Caco-2 (cell line): ENCODE results near the gene PCDH1. TPM values are rescaled to one million over a fixed set of nuclear protein-coding genes. Genes with fewer than 3 reads are reported as not detected.

Experiments
- BruUV-seq: library from RNA; stranded (reverse); fragments of 400-500 nt; replicated peaks from 2 replicates; lab custom pipeline; 2021; lab: Mats Ljungman, UMichigan
- CTCF ChIA-PET: fragments of 300-600 bp; sonication (Branson Sonifier 250); formaldehyde crosslinking; loops from one replicate; lab custom pipeline; 2022; ENCODE audit warnings: antibody characterized with exemption; lab: Charles Lee
- POLR2A ChIA-PET: fragments of 300-600 bp; sonication (Branson Sonifier 250); formaldehyde crosslinking; loops from one replicate; lab custom pipeline; 2022; ENCODE audit warnings: antibody characterized with exemption; lab: Charles Lee
- DNase-seq, 2 experiments: peaks; one replicate each; pipeline versions ENCODE4 v3.0.0 to v3.0.0-alpha.2; 2020 to 2022
- H3K27me3 ChIP-seq: replicated peaks from 2 replicates; pipeline ENCODE4 v1.6.0; 2011; ENCODE audit warnings: low read length; ENCODE audit not compliant: control insufficient read depth, insufficient read depth
- H3K36me3 ChIP-seq: 2 replicates; pipeline ENCODE4 v1.5.1; 2011; ENCODE audit warnings: low read length; ENCODE audit not compliant: control insufficient read depth, insufficient read depth
- H3K4me1 ChIP-seq: fragments of 250-450 bp; sonication (Bioruptor Pico); 2 replicates; pipeline ENCODE4 v1.5.1; 2020; ENCODE audit warnings: mild to moderate bottlenecking
- H3K4me3 ChIP-seq: 2 replicates; pipeline ENCODE4 v1.5.1; 2011; ENCODE audit warnings: low read depth, mild to moderate bottlenecking, control low read depth, low read length
- H3K9me3 ChIP-seq: fragments of 250-450 bp; sonication (Bioruptor Pico); 2 replicates; pipeline ENCODE4 v1.5.1; 2020; ENCODE audit warnings: mild to moderate bottlenecking, moderate library complexity
- H3K27ac Mint-ChIP-seq: one replicate; pipeline ENCODE4 v1.8.0; 2022; ENCODE audit warnings: mixed read lengths; ENCODE audit not compliant: unreplicated experiment
- H3K27me3 Mint-ChIP-seq: one replicate; pipeline ENCODE4 v1.8.0; 2022; ENCODE audit warnings: mixed read lengths; ENCODE audit not compliant: insufficient read depth, unreplicated experiment
- H3K36me3 Mint-ChIP-seq: one replicate; pipeline ENCODE4 v1.8.0; 2022; ENCODE audit warnings: mild to moderate bottlenecking, mixed read lengths; ENCODE audit not compliant: insufficient read depth, unreplicated experiment
- H3K4me1 Mint-ChIP-seq: one replicate; pipeline ENCODE4 v1.8.0; 2022; ENCODE audit warnings: low read depth, mixed read lengths; ENCODE audit not compliant: unreplicated experiment
- H3K4me3 Mint-ChIP-seq: one replicate; pipeline ENCODE4 v1.8.0; 2022; ENCODE audit warnings: mild to moderate bottlenecking, moderate library complexity, mixed read lengths; ENCODE audit not compliant: unreplicated experiment
- H3K9me3 Mint-ChIP-seq: one replicate; pipeline ENCODE4 v1.8.0; 2022; ENCODE audit warnings: mixed read lengths; ENCODE audit not compliant: unreplicated experiment
- intact Hi-C: fragments of 100-400 bp; cut with micrococcal nuclease; formaldehyde crosslinking; loops from one replicate; pipeline ENCODE4 v1.10.0; 2022; ENCODE audit not compliant: unreplicated experiment
- total RNA-seq: library from RNA; stranded (reverse); gene quantifications from 2 replicates; pipeline ENCODE4 v1.2.3, GENCODE V29; 2022
- TF ChIP-seq, protein P1 (sequence below), 2 experiments: fragments of 200-600 bp in 1 of 2; IDR thresholded peaks; 1 replicate in 1 of 2; 2 replicates in 1 of 2; pipeline versions ENCODE4 v1.5.1 to v1.8.0; 2011 to 2022; ENCODE audit warnings: antibody characterized with exemption in 1 of 2, control low read depth in 1 of 2, inconsistent platforms in 1 of 2, low read depth in 1 of 2, low read length in 1 of 2, mild to moderate bottlenecking in 1 of 2, moderate library complexity in 1 of 2; ENCODE audit not compliant: insufficient read depth in 1 of 2, severe bottlenecking in 1 of 2, unreplicated experiment in 1 of 2

The PCDH1 gene
- total RNA-seq, 1 experiment from 2014 or later = 1.5 TPM

DNA sequence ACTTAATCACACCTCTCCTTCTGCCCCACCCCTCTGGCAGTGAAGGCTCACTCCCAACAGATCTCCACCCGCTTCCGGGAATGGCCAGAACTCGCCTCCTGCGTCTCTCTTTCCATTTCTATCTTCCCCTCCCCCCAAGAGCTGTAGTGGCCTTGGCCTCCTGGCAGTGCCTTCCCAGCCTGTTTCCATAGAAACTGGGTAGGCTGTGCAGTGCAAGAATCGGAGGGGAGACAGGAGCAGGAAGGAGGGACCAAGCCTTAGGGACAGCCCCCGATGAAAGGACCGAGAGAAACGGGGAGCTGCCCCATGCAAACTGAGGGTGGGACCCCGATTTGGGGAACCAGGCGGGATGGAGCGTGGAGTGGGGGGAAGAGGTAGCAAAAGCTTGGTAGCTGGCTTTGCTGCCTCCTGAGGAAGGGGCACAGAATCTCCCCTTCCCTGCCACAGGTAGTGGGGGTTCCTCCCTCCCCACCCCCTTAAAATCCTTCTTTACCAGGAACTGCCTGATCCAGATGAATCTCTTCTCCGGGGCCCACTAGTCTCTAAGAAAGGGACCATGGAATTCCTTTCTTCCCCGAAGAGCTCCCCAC lies 4.5 kb upstream of the PCDH1 start:
- Histone ChIP-seq H3K9me3 (no peaks in the 10 kb centered on the region), H3K4me1 (peaks cover 1% of the 10 kb centered on the region), H3K4me3 (no peak overlapping the region), H3K27me3 (no peaks in the 10 kb centered on the region), H3K36me3 (no peaks in the 10 kb centered on the region)
- BruUV-seq = no TSS peak
- peaks cover 12% of the 10 kb centered on the region for H3K4me1 Mint-ChIP-seq
- H3K9me3 Mint-ChIP-seq = no peaks in the 10 kb centered on the region
- H3K36me3 Mint-ChIP-seq = no peaks in the 10 kb centered on the region
- intact Hi-C loops = no loop called here
- H3K27ac Mint-ChIP-seq = no peak overlapping the region
- H3K4me3 Mint-ChIP-seq = no peak overlapping the region
- TF ChIP-seq, protein P1, sequence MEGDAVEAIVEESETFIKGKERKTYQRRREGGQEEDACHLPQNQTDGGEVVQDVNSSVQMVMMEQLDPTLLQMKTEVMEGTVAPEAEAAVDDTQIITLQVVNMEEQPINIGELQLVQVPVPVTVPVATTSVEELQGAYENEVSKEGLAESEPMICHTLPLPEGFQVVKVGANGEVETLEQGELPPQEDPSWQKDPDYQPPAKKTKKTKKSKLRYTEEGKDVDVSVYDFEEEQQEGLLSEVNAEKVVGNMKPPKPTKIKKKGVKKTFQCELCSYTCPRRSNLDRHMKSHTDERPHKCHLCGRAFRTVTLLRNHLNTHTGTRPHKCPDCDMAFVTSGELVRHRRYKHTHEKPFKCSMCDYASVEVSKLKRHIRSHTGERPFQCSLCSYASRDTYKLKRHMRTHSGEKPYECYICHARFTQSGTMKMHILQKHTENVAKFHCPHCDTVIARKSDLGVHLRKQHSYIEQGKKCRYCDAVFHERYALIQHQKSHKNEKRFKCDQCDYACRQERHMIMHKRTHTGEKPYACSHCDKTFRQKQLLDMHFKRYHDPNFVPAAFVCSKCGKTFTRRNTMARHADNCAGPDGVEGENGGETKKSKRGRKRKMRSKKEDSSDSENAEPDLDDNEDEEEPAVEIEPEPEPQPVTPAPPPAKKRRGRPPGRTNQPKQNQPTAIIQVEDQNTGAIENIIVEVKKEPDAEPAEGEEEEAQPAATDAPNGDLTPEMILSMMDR (IDR thresholded peaks at IDR 0.05; ENCODE audit: insufficient read depth in 1 of 2, low read depth in 1 of 2, low read length in 1 of 2, severe bottlenecking in 1 of 2, unreplicated experiment in 1 of 2) = no peak
- H3K27me3 Mint-ChIP-seq = peaks cover 28% of the 10 kb centered on the region
- ChIA-PET POLR2A (no interaction called here), CTCF (interaction anchor here (0.6 kb wide), 1 partner anchor 136 kb away, joined by 3 read pairs; no protein-coding TSS in a partner anchor)
- DNase-seq = no peak

DNA sequence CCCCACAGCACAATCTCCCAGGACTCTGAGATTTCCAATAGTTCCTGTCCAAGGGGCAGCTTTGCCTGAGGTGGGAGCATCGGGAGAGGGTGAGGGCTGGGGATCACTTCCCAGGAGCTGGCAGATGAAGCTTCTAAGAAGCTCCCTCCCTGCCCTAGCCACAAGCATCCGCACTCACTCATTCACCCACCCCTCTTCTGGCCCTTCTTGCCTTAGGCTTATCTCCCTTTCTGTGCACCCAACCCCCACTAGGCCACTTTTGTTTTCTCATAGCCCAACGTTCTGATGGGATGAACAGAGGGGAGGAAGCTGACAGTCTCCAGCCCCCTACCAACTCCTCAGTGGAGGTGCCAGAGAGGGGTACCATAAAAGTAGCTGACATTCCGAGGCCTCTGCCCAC lies 3.7 kb upstream of the PCDH1 start:
- POLR2A ChIA-PET = no interaction called here
- no peak overlapping the region for H3K4me3 ChIP-seq
- Mint-ChIP-seq H3K4me1 (peaks cover 19% of the 10 kb centered on the region), H3K36me3 (peaks cover 5% of the 10 kb centered on the region), H3K4me3 (no peak overlapping the region), H3K9me3 (no peaks in the 10 kb centered on the region), H3K27ac (no peak overlapping the region), H3K27me3 (peaks cover 35% of the 10 kb centered on the region)
- intact Hi-C loops = no loop called here
- H3K27me3 ChIP-seq = peaks cover 4% of the 10 kb centered on the region
- H3K9me3 ChIP-seq = no peaks in the 10 kb centered on the region
- H3K4me1 ChIP-seq = peaks cover 8% of the 10 kb centered on the region
- H3K36me3 ChIP-seq = no peaks in the 10 kb centered on the region; the same call in 1 of the 2 replicates
- CTCF ChIA-PET = interaction anchor here (0.6 to 2.0 kb wide), 5 partner anchors 8 to 190 kb away, joined by 3 to 7 read pairs (median 4); partner anchors contain the start of gene RNF14
- TF ChIP-seq, protein P1 (IDR thresholded peaks at IDR 0.05; ENCODE audit: insufficient read depth in 1 of 2, low read depth in 1 of 2, low read length in 1 of 2, severe bottlenecking in 1 of 2, unreplicated experiment in 1 of 2) = no peak
- BruUV-seq = no TSS peak
- no peak for DNase-seq

DNA sequence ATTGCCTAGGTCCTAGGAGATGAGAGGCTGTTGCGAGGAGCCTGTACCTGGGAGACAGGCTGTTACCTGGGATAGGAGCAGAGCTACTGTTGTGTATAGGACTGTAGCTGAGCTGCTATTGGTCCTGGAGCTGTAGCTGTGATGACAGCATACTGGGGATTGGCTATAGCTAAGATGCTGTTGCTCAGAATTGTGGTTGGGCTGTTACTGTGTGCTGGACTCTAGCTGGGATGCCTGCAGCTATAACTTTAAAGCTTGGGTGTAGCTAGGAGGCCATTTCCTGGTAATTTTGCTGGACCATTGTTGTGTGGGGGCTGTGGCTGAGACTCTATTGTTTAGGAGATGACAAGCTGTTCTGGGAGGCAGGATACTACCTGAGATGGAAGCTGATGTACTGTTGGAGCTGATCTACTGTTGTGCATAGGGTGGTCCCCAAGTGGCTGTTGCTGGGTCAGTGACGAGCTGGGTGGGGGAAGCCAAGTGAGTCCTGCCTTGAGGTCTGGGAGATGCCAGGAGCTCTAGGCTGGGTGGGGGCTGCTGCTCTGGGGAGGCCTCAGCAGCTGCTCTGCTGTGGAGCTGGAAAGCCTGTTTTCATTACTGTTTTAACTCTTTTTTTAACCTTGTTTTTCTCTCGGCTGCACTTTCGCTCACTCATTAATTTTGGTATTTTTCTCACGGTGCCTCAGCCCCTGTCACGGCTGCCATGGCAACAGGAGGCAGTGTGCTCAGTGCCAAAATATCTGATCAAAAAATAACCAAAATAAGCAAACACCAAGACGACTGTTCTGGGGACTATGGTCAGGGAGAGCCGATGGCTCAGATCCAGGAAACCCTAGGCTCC lies 3.0 kb upstream of the PCDH1 start:
- no peak for DNase-seq
- Histone ChIP-seq H3K9me3 (no peaks in the 10 kb centered on the region), H3K27me3 (peaks cover 5% of the 10 kb centered on the region), H3K4me3 (no peak overlapping the region), H3K36me3 (no peaks in the 10 kb centered on the region; the same call in 1 of the 2 replicates), H3K4me1 (peaks cover 14% of the 10 kb centered on the region)
- Mint-ChIP-seq H3K27ac (no peak overlapping the region), H3K4me3 (no peak overlapping the region), H3K9me3 (no peaks in the 10 kb centered on the region), H3K4me1 (peaks cover 20% of the 10 kb centered on the region), H3K27me3 (peaks cover 35% of the 10 kb centered on the region), H3K36me3 (peaks cover 7% of the 10 kb centered on the region)
- no TSS peak for BruUV-seq
- POLR2A ChIA-PET = no interaction called here
- intact Hi-C loops = no loop called here
- TF ChIP-seq, protein P1 (IDR thresholded peaks at IDR 0.05; ENCODE audit: insufficient read depth in 1 of 2, low read depth in 1 of 2, low read length in 1 of 2, severe bottlenecking in 1 of 2, unreplicated experiment in 1 of 2) = no peak
- CTCF ChIA-PET = interaction anchor here (0.5 to 3.9 kb wide), 9 partner anchors 8 to 189 kb away, joined by 3 to 54 read pairs (median 4); partner anchors contain the start of gene RNF14
